Measurements from ENCODE around the gene OSBPL3.

Gene OSBPL3

DNA sequence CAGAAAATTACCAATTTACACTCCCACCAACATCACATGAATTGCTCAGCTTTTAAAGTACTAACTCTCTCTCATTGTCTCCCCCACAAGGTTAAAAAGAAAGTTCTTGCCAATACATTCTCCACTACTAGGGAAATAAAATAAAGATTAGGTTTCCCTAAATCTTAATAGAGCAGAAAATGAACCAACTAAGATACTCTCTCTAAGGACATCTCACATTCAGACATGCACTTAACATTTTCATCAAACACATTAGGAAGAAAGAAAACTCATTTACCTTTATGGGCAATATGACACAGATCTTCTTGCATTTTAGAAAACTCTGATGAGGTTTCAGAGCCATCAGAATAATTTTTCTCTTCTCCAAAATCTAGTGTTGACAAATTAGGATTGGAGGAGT is 118.6 kb downstream of the OSBPL3 start:
- in situ Hi-C loops (cut with HindIII; ENCODE audit: low pct_ligation_motif_present, low sequenced_read_pairs): no loop called here
- DNase-seq: no peak
- Histone ChIP-seq H3K36me3 (replicated peaks) (peaks cover 19% of the 10 kb centered on the region), H3K27me3 (replicated peaks) (no peaks in the 10 kb centered on the region), H3K4me3 (ENCODE audit: low read depth, low read length) (no peak overlapping the region), H3K27ac (no peak overlapping the region)
- TF ChIP-seq, protein P1, sequence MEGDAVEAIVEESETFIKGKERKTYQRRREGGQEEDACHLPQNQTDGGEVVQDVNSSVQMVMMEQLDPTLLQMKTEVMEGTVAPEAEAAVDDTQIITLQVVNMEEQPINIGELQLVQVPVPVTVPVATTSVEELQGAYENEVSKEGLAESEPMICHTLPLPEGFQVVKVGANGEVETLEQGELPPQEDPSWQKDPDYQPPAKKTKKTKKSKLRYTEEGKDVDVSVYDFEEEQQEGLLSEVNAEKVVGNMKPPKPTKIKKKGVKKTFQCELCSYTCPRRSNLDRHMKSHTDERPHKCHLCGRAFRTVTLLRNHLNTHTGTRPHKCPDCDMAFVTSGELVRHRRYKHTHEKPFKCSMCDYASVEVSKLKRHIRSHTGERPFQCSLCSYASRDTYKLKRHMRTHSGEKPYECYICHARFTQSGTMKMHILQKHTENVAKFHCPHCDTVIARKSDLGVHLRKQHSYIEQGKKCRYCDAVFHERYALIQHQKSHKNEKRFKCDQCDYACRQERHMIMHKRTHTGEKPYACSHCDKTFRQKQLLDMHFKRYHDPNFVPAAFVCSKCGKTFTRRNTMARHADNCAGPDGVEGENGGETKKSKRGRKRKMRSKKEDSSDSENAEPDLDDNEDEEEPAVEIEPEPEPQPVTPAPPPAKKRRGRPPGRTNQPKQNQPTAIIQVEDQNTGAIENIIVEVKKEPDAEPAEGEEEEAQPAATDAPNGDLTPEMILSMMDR (IDR thresholded peaks at IDR 0.05; ENCODE audit: low read depth, low read length, missing control alignments): no peak

- Histone ChIP-seq H3K27me3 (replicated peaks) (no peaks in the 10 kb centered on the region), H3K27ac (no peak overlapping the region), H3K36me3 (replicated peaks) (peaks cover 19% of the 10 kb centered on the region), H3K4me3 (ENCODE audit: low read depth, low read length) (no peak overlapping the region)
- DNase-seq: no peak
- in situ Hi-C loops (cut with HindIII; ENCODE audit: low pct_ligation_motif_present, low sequenced_read_pairs): no loop called here
- TF ChIP-seq, protein P1 (IDR thresholded peaks at IDR 0.05; ENCODE audit: low read depth, low read length, missing control alignments): no peak
These were observed 119.4 kb downstream of the OSBPL3 start for GRCh38 chr7:24860611-24861010.

DNA sequence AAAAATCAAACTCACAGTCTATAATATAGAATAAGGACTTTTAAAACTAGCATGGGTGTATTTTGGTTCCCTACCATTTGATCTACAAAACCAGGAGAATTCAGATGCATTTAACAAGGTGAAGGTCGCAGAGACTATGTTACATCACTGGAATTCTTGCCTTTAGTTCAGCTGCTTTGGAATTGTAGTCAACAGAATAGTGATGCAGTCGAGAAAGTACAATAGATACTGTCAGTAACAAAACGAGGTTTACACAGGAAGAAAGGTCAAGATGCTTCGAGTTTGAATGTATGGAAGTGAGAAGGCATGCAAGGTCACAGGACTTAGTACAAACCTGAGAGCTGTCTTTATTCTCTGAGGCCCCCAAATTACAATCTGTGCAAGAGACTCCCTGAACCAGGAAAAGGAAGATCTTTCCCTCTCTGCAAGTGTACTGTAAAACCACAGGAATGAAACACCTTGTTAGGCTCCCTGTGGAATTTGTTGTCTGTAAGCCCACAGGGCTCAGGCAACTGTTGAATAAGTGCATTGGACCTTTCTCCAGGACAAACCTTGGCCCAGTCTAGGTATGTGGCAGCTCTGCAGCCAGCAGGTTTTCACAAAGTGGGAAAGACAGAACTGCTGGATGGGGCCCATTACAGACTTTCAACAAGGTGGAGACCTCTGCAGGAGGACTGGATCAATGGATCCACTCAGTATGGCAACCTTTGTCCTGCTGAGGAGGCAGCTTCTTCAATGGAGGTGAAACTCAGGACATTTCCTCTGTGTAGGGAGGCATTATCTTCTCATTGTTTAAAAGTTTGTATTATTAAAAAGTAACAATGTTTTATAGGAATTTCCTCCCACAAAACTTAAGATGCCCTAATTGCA is 121.6 kb downstream of the OSBPL3 start:
- TF ChIP-seq, protein P1 (IDR thresholded peaks at IDR 0.05; ENCODE audit: low read depth, low read length, missing control alignments): no peak
- H3K4me3 ChIP-seq (ENCODE audit: low read depth, low read length): no peak overlapping the region
- in situ Hi-C loops (cut with HindIII; ENCODE audit: low pct_ligation_motif_present, low sequenced_read_pairs): no loop called here
- DNase-seq: no peak
- H3K36me3 ChIP-seq (replicated peaks): peaks cover 15% of the 10 kb centered on the region
- no peak overlapping the region for H3K27ac ChIP-seq
- no peaks in the 10 kb centered on the region for H3K27me3 ChIP-seq (replicated peaks)

DNA sequence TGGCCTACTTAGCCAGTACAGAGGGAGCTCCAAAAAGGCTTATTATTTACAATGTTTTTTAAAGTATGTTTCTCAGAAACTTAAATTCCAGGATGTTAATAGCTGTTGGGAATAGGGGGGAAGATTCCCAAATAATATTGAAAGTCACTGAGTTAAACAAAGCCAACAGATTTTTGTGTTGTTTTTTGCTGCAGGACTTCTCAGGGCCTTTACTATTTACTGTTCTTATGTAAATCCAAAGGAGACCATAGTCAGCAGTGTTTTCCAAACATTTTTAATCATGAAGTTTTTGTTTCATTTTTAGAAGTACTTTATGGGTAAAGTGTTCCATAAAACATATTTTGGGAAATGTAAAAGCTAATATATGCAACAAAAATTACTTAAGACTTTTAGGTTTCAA is 122.4 kb downstream of the OSBPL3 start:
- peaks cover 15% of the 10 kb centered on the region for H3K36me3 ChIP-seq (replicated peaks)
- no peak overlapping the region for H3K4me3 ChIP-seq (ENCODE audit: low read depth, low read length)
- TF ChIP-seq, protein P1 (IDR thresholded peaks at IDR 0.05; ENCODE audit: low read depth, low read length, missing control alignments): no peak
- no peaks in the 10 kb centered on the region for H3K27me3 ChIP-seq (replicated peaks)
- no peak overlapping the region for H3K27ac ChIP-seq
- DNase-seq: no peak
- in situ Hi-C loops (cut with HindIII; ENCODE audit: low pct_ligation_motif_present, low sequenced_read_pairs): no loop called here

DNA sequence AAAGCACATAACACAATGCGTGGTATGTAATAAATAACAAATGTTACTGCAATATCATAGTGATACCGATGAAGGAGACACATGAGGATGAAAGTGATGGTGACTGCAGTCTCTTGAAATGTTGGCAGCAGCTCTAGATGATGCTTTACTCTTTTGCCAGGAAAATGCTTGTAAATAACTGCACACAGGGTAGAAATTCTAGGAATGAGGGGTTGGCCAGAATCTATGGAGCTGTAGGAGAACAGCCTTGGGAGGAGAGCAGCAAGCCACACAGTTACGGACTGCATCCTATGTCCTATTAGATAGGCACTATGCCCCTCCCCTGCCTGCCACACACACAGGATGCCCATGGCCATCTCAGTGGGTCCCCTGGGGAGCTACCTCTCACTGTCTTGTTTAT is 125.1 kb downstream of the OSBPL3 start:
- TF ChIP-seq, protein P1 (IDR thresholded peaks at IDR 0.05; ENCODE audit: low read depth, low read length, missing control alignments): no peak
- in situ Hi-C loops (cut with HindIII; ENCODE audit: low pct_ligation_motif_present, low sequenced_read_pairs): no loop called here
- H3K27ac ChIP-seq: no peak overlapping the region
- no peaks in the 10 kb centered on the region for H3K27me3 ChIP-seq (replicated peaks)
- H3K4me3 ChIP-seq (ENCODE audit: low read depth, low read length): no peak overlapping the region
- H3K36me3 ChIP-seq (replicated peaks): peaks cover 10% of the 10 kb centered on the region
- DNase-seq: no peak

Measured in brain microvascular endothelial cell (primary cell).